ENCODE results near the gene SLC50A1.

SLC50A1 gene

GRCh38 chr1:155105604-155106011, 30.0 kb upstream of the SLC50A1 start:
- Histone ChIP-seq H3K27ac (no peak overlapping the region), H3K9ac (no peak overlapping the region), H3K4me3 (IDR thresholded peaks at IDR 0.05; ENCODE audit: insufficient read depth, low read depth, low read length) (no peak overlapping the region), H3K79me2 (ENCODE audit: insufficient read depth, low read depth) (no peaks in the 10 kb centered on the region), H3K27me3 (ENCODE audit: insufficient read depth, low read depth) (peaks cover 16% of the 10 kb centered on the region; the same call in 1 of the 2 replicates), H3K4me2 (no peak overlapping the region), H3K4me1 (ENCODE audit: low read depth, poor library complexity, severe bottlenecking) (no peaks in the 10 kb centered on the region), H2AFZ (ENCODE audit: low read depth) (no peak overlapping the region), H3K36me3 (ENCODE audit: insufficient read depth) (no peaks in the 10 kb centered on the region), H4K20me1 (ENCODE audit: insufficient read depth) (no peaks in the 10 kb centered on the region)
- no peak for TF ChIP-seq CTCF (conservative IDR thresholded peaks at IDR 0.05; ENCODE audit: low read depth, low read length)

DNA sequence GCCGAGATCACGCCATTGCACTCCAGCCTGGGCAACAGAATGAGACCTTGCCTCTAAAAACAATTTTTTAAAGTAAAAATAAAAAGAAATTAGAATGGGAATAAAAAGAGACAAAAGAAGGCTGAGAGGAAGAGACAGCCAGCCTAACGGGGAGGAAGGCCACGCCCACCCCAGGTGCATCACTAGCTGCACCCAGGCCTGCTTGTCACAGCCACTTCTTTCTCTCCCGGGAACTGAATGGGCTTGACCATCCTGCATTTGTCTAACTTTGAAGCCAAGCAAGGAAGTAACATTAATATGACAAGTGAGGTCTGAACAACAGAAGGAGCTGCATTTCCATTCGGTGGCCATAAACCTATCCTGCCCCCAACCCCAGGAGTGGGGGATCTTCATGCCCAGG, 28.8 kb upstream of the SLC50A1 start:
- H3K9ac ChIP-seq: no peak overlapping the region
- no peak for TF ChIP-seq CTCF (conservative IDR thresholded peaks at IDR 0.05; ENCODE audit: low read depth, low read length)
- no peaks in the 10 kb centered on the region for H3K4me1 ChIP-seq (ENCODE audit: low read depth, poor library complexity, severe bottlenecking)
- no peaks in the 10 kb centered on the region for H4K20me1 ChIP-seq (ENCODE audit: insufficient read depth)
- H3K27me3 ChIP-seq (ENCODE audit: insufficient read depth, low read depth): peaks cover 16% of the 10 kb centered on the region; the same call in 1 of the 2 replicates
- no peaks in the 10 kb centered on the region for H3K36me3 ChIP-seq (ENCODE audit: insufficient read depth)
- no peak overlapping the region for H3K27ac ChIP-seq
- H3K4me2 ChIP-seq: no peak overlapping the region
- no peak overlapping the region for H3K4me3 ChIP-seq (IDR thresholded peaks at IDR 0.05; ENCODE audit: insufficient read depth, low read depth, low read length)
- no peak overlapping the region for H2AFZ ChIP-seq (ENCODE audit: low read depth)
- no peaks in the 10 kb centered on the region for H3K79me2 ChIP-seq (ENCODE audit: insufficient read depth, low read depth)

GRCh38 chr1:155107309-155108264, 28.1 kb upstream of the SLC50A1 start:
- Histone ChIP-seq H3K9ac (no peak overlapping the region), H4K20me1 (ENCODE audit: insufficient read depth) (no peaks in the 10 kb centered on the region), H3K79me2 (ENCODE audit: insufficient read depth, low read depth) (no peaks in the 10 kb centered on the region), H3K27me3 (ENCODE audit: insufficient read depth, low read depth) (peaks cover 16% of the 10 kb centered on the region; the same call in 1 of the 2 replicates), H3K4me1 (ENCODE audit: low read depth, poor library complexity, severe bottlenecking) (no peaks in the 10 kb centered on the region), H3K36me3 (ENCODE audit: insufficient read depth) (no peaks in the 10 kb centered on the region), H3K27ac (no peak overlapping the region), H3K4me2 (no peak overlapping the region), H3K4me3 (IDR thresholded peaks at IDR 0.05; ENCODE audit: insufficient read depth, low read depth, low read length) (no peak overlapping the region), H2AFZ (ENCODE audit: low read depth) (no peak overlapping the region)
- TF ChIP-seq CTCF (conservative IDR thresholded peaks at IDR 0.05; ENCODE audit: low read depth, low read length): no peak

GRCh38 chr1:155108296-155108695, 27.4 kb upstream of the SLC50A1 start:
- H3K36me3 ChIP-seq (ENCODE audit: insufficient read depth): no peaks in the 10 kb centered on the region
- no peaks in the 10 kb centered on the region for H3K4me1 ChIP-seq (ENCODE audit: low read depth, poor library complexity, severe bottlenecking)
- H3K4me2 ChIP-seq: no peak overlapping the region
- peaks cover 16% of the 10 kb centered on the region; the same call in 1 of the 2 replicates for H3K27me3 ChIP-seq (ENCODE audit: insufficient read depth, low read depth)
- no peaks in the 10 kb centered on the region for H3K79me2 ChIP-seq (ENCODE audit: insufficient read depth, low read depth)
- H3K27ac ChIP-seq: no peak overlapping the region
- H3K4me3 ChIP-seq (IDR thresholded peaks at IDR 0.05; ENCODE audit: insufficient read depth, low read depth, low read length): no peak overlapping the region
- H2AFZ ChIP-seq (ENCODE audit: low read depth): no peak overlapping the region
- no peak for TF ChIP-seq CTCF (conservative IDR thresholded peaks at IDR 0.05; ENCODE audit: low read depth, low read length)
- no peaks in the 10 kb centered on the region for H4K20me1 ChIP-seq (ENCODE audit: insufficient read depth)
- no peak overlapping the region for H3K9ac ChIP-seq
